IPS-18a (cell line): Measurements from ENCODE around the gene PFN3.

ENCODE experiments used
- H3K27ac ChIP-seq: one replicate; pipeline ENCODE4 v1.5.1; 2013; ENCODE audit warnings: low read length
- H3K27me3 ChIP-seq: one replicate; pipeline ENCODE4 v1.6.1; 2013; ENCODE audit warnings: mild to moderate bottlenecking, low read length; ENCODE audit not compliant: control insufficient read depth, insufficient read depth
- H3K36me3 ChIP-seq: one replicate; pipeline ENCODE4 v1.6.1; 2013; ENCODE audit warnings: low read depth, low read length; ENCODE audit not compliant: control insufficient read depth
- H3K4me1 ChIP-seq: one replicate; pipeline ENCODE4 v1.6.1; 2013; ENCODE audit warnings: low read depth, low read length; ENCODE audit not compliant: control insufficient read depth
- H3K4me3 ChIP-seq: one replicate; pipeline ENCODE4 v1.5.1; 2013; ENCODE audit warnings: low read length
- H3K9ac ChIP-seq: one replicate; pipeline ENCODE4 v1.6.1; 2013; ENCODE audit warnings: mild to moderate bottlenecking, low read length, moderate library complexity
- H3K9me3 ChIP-seq: one replicate; pipeline ENCODE4 v1.6.1; 2013; ENCODE audit warnings: low read depth, low read length; ENCODE audit not compliant: control insufficient read depth

PFN3 gene

DNA sequence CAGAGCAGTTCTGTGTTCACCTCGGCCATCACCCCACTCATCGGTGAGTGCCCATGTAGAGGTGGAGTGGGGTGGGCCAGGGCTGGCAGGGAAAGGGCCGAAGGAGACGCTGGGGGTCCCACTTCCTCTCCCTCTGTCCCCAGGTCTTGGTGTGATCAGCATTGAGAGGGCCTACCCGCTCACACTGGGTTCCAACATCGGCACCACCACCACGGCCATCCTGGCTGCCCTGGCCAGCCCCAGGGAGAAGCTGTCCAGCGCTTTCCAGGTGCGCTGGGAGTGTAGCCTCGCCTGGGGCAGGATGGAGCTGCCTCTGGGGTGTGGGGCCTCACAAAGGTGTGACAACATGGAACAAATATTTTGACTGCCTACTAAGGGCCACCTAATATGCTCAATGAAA is 3.7 kb downstream of the PFN3 start:
- H3K27me3 ChIP-seq, result peaks cover 13% of the 10 kb centered on the region
- H3K4me3 ChIP-seq, result no peak overlapping the region
- no peaks in the 10 kb centered on the region for H3K9me3 ChIP-seq
- H3K36me3 ChIP-seq, result no peaks in the 10 kb centered on the region
- H3K27ac ChIP-seq, result no peak overlapping the region
- no peak overlapping the region for H3K9ac ChIP-seq
- H3K4me1 ChIP-seq, result no peaks in the 10 kb centered on the region

DNA sequence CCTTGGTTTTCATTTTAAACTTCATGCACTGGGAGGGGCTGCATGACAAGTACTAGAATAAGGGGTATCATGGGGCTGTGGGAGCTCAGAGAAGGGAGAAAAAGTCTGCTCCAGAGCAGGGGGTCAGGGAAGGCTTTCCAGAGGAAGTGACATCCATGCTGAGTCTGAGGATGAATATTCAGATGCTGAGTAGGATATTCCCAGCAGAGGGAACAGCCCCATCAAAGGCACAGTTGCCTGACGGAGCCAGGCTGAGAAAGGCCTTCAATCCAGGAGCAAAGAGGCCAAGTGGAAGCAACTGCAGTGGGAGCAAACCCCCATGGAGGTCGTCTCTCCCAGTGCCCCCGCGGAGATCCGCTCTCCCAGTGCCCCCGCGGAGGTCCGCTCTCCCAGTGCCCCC is 4.4 kb downstream of the PFN3 start:
- peaks cover 6% of the 10 kb centered on the region for H3K27me3 ChIP-seq
- no peaks in the 10 kb centered on the region for H3K4me1 ChIP-seq
- H3K4me3 ChIP-seq, result no peak overlapping the region
- H3K36me3 ChIP-seq, result no peaks in the 10 kb centered on the region
- no peak overlapping the region for H3K9ac ChIP-seq
- no peaks in the 10 kb centered on the region for H3K9me3 ChIP-seq
- no peak overlapping the region for H3K27ac ChIP-seq

DNA sequence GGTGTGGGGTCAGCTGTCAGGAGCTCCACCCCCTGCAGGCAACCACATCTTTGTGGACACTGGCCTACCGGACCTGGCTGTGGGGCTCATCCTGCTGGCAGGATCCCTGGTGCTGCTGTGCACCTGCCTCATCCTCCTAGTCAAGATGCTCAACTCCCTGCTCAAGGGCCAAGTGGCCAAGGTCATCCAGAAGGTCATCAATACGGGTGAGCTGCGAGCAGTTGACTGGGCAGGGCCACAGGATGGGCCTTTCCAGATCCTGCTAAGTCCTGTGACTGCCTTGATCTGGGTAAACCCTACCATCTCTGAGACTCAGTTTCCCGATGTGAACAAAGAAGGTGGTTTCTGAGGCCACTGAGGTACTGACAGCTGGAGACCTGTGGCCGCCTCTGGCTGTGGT is 6.5 kb downstream of the PFN3 start:
- H3K27me3 ChIP-seq, result peaks cover 13% of the 10 kb centered on the region
- H3K36me3 ChIP-seq, result no peaks in the 10 kb centered on the region
- H3K27ac ChIP-seq, result no peak overlapping the region
- H3K4me3 ChIP-seq, result no peak overlapping the region
- H3K4me1 ChIP-seq, result no peaks in the 10 kb centered on the region
- no peak overlapping the region for H3K9ac ChIP-seq
- no peaks in the 10 kb centered on the region for H3K9me3 ChIP-seq

DNA sequence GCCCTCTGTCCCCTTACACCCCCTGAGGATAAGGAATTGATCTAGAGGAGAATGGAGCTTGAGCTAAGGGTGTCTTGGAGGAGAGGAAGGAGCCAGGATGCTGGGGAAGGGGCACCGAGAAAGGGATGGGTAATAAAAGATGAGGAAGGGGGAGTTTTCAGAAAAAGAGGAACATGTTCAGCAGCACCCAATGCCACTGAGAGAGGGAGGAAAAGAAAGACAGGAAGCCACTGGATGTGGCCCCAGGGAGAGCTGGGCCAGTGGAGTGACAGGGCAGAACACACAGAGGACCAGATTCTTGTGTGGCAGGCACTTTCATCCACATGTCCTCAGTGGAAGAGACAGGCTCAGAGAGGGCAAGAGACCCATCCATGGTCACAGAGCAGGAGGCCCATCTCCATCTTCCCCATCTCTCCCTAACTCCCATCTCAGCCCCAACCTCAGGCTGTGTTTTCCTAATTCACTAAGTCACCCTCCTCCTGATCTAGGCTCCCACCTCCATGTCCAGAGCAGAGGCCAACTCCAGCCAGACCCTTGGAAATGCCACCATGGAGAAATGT is 7.2 kb downstream of the PFN3 start:
- H3K4me1 ChIP-seq, result no peaks in the 10 kb centered on the region

GRCh38 chr5:177392765-177393164 is 7.7 kb downstream of the PFN3 start:
- Histone ChIP-seq H3K4me1 (no peaks in the 10 kb centered on the region), H3K9me3 (no peaks in the 10 kb centered on the region), H3K9ac (no peak overlapping the region), H3K27ac (no peak overlapping the region), H3K4me3 (no peak overlapping the region), H3K36me3 (no peaks in the 10 kb centered on the region), H3K27me3 (peaks cover 17% of the 10 kb centered on the region)

More for the DNA sequence above, 7.2 kb downstream of the PFN3 start:
- Histone ChIP-seq H3K27me3 (peaks cover 17% of the 10 kb centered on the region), H3K9me3 (no peaks in the 10 kb centered on the region), H3K9ac (no peak overlapping the region), H3K27ac (no peak overlapping the region), H3K4me3 (no peak overlapping the region), H3K36me3 (no peaks in the 10 kb centered on the region)

GRCh38 chr5:177390363-177391300 is 9.8 kb downstream of the PFN3 start:
- H3K4me3 ChIP-seq, result no peak overlapping the region
- no peak overlapping the region for H3K9ac ChIP-seq
- no peak overlapping the region for H3K27ac ChIP-seq
- H3K36me3 ChIP-seq, result no peaks in the 10 kb centered on the region
- no peaks in the 10 kb centered on the region for H3K9me3 ChIP-seq
- no peaks in the 10 kb centered on the region for H3K4me1 ChIP-seq
- peaks cover 17% of the 10 kb centered on the region for H3K27me3 ChIP-seq

DNA sequence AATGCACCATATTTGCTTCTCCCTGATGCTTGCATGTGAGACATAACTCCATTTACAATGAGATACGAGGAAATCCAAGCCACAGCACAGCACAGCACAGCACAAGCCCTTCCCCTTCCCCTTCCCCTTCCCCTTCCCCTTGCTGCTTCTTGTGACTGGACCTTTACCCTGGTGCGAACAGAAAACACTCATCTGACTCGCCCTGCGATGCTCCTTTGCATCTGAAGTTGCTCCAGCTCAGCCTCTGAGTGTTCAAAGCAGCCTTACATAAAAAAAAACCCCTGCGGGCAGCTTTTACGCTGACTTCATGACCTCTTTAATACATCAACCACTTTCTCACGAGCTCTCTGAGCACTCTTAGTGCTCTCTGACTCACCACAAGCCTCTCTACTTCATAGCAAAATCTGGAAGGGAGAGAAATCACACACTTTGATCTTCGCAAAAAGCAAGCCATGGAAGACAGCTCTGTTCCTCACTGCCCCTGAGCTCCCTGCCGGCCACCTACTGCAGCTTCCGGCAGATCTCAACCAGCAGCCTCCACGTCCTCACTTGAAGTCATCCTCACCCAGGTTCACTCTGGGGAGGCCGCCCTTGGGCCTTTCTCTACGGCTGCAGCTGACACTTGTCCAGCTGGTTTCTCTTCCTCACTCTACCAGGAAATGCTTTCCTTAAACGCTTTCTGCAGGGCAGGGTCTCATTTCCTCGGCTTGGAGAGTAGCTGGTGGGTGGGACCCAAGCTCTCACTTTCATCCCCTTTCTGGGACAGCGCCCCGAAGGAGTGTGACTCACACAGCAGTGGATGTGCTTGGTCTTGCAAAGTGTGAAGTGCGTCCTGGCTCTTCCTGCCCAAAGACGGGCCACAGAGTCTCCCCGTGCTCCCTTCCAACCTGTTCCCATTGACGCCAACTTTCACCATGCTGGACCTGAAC is 11.0 kb downstream of the PFN3 start:
- Histone ChIP-seq H3K27ac (no peak overlapping the region), H3K36me3 (no peaks in the 10 kb centered on the region), H3K4me1 (no peaks in the 10 kb centered on the region), H3K4me3 (no peak overlapping the region), H3K9ac (no peak overlapping the region), H3K27me3 (peaks cover 17% of the 10 kb centered on the region), H3K9me3 (no peaks in the 10 kb centered on the region)

GRCh38 chr5:177388521-177389052 is 11.9 kb downstream of the PFN3 start:
- Histone ChIP-seq H3K9me3 (no peaks in the 10 kb centered on the region), H3K9ac (no peak overlapping the region), H3K4me3 (no peak overlapping the region), H3K36me3 (no peaks in the 10 kb centered on the region), H3K27me3 (peaks cover 17% of the 10 kb centered on the region), H3K4me1 (no peaks in the 10 kb centered on the region), H3K27ac (no peak overlapping the region)

- H3K27me3 ChIP-seq, result peaks cover 17% of the 10 kb centered on the region
- no peak overlapping the region for H3K4me3 ChIP-seq
- no peaks in the 10 kb centered on the region for H3K4me1 ChIP-seq
- no peak overlapping the region for H3K27ac ChIP-seq
- no peak overlapping the region for H3K9ac ChIP-seq
- H3K9me3 ChIP-seq, result no peaks in the 10 kb centered on the region
- no peaks in the 10 kb centered on the region for H3K36me3 ChIP-seq
Observed at GRCh38 chr5:177387405-177387804, 13.1 kb downstream of the PFN3 start.

- Histone ChIP-seq H3K4me3 (no peak overlapping the region), H3K9me3 (no peaks in the 10 kb centered on the region), H3K27me3 (peaks cover 17% of the 10 kb centered on the region), H3K36me3 (no peaks in the 10 kb centered on the region), H3K27ac (no peak overlapping the region), H3K9ac (no peak overlapping the region), H3K4me1 (no peaks in the 10 kb centered on the region)
Observed at GRCh38 chr5:177386542-177386941, 13.9 kb downstream of the PFN3 start.

GRCh38 chr5:177385720-177386119 is 14.7 kb downstream of the PFN3 start:
- no peaks in the 10 kb centered on the region for H3K4me1 ChIP-seq
- H3K9ac ChIP-seq, result no peak overlapping the region
- H3K9me3 ChIP-seq, result no peaks in the 10 kb centered on the region
- H3K27ac ChIP-seq, result no peak overlapping the region
- no peaks in the 10 kb centered on the region for H3K36me3 ChIP-seq
- no peak overlapping the region for H3K4me3 ChIP-seq
- peaks cover 17% of the 10 kb centered on the region for H3K27me3 ChIP-seq
